DMS 273 (cell line): ENCODE results near the gene SFXN1.

Experiments used
- DNase-seq: peaks from one replicate; lab custom pipeline; 2025; ENCODE audit not compliant: unreplicated experiment; lab: John Stamatoyannopoulos, UW

SFXN1 gene

GRCh38 chr5:175572886-175573285 is 94.5 kb downstream of the SFXN1 start:
- DNase-seq, result peak; percentile 8

GRCh38 chr5:175573493-175574269 is 95.3 kb downstream of the SFXN1 start:
- DNase-seq, result no peak

GRCh38 chr5:175575301-175575700 is 96.9 kb downstream of the SFXN1 start:
- no peak for DNase-seq

- DNase-seq, result no peak
Observed at GRCh38 chr5:175576096-175576495, 97.7 kb downstream of the SFXN1 start.

- no peak for DNase-seq
Observed at GRCh38 chr5:175576591-175576990, 98.2 kb downstream of the SFXN1 start.
